HG02610 (cell line): ENCODE results near the gene LIN28B.
"Not testable (repeated sequence)": the region's sequence is repeated elsewhere in the genome, so short reads cannot be mapped to it uniquely, and the experiment has no call there.

Experiments
- ATAC-seq: cut with Tn5 transposase; IDR thresholded peaks from one replicate; pipeline ENCODE4 v1.9.1; 2021; ENCODE audit warnings: mild to moderate bottlenecking, moderate library complexity; ENCODE audit not compliant: unreplicated experiment

The LIN28B gene

DNA sequence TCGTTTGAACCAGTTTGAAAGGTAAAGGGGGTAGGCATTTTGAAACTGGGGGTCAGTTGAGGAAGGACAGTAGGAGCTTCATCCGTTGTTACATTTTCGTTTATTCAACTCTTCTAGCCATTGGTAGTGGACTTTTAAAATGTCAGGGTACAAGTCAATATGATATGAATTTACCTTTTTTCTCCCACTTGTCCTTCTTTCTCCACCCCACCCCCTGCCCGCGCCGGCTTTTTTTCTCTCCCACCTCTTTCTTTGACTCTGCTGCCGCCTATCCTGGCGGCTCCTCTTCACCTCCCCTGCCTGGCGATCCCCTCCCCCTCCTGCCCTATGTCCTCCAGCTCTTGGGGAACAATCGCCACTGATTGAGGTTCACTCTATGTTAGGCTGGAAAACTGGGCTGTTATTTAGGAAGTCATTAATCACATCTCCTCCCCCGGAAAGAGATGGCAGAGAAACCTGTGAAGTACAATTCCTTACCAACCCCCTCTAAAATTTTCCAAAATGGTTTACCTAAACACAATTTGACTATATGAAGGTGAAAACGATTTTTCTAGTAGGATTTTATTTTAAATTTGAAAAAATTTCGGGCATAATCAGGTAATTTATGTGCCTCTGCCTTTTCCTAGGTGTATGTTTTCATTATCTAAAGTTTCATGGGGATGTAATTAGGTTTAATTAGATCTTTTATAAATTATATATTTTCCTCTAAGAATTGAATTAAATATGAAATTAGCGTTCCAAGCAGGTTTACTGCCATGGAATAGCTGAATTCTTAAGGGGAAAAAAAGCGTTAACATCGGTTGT is 778 bp upstream of the LIN28B start:
- ATAC-seq, result no peak

DNA sequence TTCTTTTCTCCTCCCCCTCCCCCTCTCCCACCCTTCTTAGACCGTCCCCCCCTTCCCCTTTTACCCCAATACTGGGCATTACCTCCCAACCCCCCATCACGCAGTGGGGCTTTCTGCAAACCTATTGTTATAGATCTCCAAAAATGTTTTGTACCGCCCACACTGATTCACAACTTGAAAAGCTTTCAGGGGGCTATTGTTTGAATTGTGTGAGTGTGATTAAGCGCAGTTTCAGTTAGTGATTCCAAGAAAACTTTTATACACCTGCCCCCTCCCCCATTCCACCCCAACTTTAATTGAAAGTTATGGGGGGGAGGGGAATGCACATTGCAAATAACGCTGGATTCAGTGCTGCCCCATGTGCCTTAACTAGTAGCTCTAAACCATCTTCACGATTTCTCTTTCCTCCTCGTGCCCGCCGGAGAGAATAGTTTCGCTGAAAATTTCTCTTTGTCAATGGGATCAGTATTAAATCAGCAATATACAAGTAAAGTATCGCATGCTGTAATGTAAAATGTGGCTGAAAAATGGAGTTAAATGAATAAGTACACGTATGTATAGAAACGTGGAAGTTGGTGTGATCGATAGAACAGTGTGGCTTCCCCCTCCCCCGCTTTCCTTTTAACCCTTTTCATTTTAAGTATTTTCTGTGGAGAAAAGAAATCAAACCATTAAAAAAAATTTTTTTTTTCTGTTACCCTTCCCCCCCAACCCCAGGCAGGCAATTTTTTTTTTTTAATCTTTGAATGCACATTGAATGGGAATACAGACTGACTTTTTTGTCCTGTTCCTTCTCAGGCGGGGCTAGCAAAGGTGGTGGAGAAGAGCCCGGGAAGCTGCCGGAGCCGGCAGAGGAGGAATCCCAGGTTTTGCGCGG is 632 bp downstream of the LIN28B start:
- no peak for ATAC-seq

DNA sequence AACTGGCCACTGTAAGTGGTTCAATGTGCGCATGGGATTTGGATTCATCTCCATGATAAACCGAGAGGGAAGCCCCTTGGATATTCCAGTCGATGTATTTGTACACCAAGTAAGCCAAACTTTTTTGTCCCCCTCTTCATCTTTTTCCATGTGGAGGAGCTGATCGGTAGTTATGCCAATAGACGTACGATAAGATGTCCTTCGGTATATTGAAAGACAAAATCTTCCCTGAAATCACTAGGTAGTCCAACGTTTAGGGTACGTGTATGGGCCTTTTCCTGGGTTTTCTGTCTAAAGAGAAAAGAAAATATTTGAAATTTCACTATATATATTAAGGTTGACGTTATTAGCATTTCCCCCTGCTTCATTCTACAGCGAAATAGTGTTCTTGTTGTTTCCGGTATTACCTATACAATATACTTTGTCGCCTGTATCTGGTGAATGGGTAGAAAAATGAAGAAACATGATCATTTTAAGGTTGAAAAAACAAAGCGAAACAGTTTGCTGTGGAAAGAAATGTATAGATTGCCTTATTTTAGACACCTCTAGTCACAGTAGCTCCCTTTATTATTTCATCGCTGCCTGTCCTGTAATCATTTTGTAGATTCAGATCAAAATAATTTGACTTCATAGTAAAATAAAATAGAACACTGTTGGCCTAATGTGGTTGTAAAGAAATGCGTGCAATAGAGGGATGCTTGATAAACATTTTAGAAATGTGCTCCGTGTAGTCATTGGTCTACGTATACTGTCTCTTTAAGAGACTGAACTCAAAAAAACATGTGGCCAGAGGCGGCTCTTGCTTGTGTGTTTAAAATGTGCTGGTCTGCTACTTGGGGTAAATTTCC is 1.5 kb downstream of the LIN28B start:
- no peak for ATAC-seq

GRCh38 chr6:104959026-104959858 is 2.3 kb downstream of the LIN28B start:
- ATAC-seq, result no peak

- no peak for ATAC-seq
Observed at GRCh38 chr6:104969108-104969507, 12.2 kb downstream of the LIN28B start.

DNA sequence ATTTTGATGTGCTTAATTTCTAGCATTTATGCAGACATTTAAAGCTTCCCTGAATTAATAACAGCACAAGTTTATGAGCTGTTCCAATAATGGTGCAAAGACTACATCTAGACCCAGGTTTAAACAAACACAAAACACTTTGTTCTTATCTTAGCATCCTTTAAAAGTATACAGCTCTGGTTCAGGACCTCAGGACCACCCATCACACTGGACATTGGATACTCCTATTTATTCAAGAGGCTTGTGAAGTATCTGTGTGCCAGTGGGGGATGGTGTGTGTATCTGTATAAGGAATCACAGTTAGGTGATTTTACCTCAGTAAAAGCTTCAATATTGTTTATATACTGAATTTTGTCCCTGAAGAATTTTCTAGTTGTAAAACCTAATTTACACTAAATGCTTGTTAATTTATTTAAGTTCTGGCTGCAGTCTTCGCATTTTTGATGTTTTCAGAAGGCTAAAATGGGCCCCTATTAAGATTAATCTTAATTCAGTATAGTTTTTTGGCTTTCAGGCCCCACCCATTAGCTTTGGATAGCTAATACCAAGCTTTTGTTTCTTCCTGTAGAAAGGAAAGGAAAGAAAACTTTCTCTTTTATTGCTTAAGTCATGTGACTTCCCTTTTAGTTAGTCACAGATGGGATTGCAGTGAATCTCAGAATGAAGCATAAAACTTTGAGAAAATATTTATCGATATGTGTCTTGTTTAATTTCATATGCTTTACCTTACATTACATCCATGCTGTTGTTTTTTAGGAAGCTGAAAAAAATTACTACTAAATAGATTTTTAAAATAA is 13.1 kb downstream of the LIN28B start:
- ATAC-seq, result no peak

GRCh38 chr6:104973404-104973803 is 16.5 kb downstream of the LIN28B start:
- no peak for ATAC-seq

- no peak for ATAC-seq
Observed at GRCh38 chr6:104983296-104983695, 26.4 kb downstream of the LIN28B start.

- no peak for ATAC-seq
Observed at GRCh38 chr6:104983776-104984175, 26.9 kb downstream of the LIN28B start.

- ATAC-seq, result no peak
Observed at GRCh38 chr6:104984831-104985230, 27.9 kb downstream of the LIN28B start.

DNA sequence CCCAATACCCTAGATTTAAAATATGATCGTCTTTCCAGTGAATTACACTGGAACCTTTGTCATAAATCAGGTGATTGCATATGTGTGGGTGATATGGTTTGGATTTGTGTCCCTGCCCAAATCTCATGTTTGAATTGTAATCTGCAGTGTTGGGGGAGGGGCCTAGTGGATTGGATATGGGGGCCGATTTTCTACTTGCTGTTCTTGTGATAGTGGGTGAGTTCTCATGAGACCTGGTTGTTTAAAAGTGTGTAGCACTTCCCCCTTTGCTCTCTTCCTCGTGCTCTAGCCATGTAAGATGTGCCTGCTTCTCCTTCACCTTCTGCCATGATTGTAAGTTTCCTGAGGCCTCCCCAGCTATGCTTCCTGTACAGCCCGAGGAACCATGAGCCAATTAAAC is 29.0 kb downstream of the LIN28B start:
- not testable (repeated sequence) for ATAC-seq

DNA sequence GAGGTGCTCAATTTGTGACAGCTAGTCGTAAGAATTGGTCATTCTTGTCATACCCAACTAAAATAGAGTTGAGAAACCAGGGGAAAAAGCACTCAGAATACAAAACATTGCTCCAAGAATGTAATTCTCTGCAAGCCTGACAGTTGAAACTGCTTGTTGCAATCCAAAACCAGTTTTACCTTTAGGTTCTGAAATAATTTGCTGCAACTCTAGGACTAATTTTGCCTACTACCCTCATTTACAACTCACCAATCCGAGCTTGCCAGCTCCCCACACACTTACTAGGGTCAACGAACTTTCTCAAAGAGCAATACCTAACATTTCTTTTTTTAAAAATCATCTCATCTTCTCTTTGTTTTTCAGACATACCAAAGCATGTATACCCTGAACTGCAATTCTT is 29.7 kb downstream of the LIN28B start:
- ATAC-seq, result no peak

DNA sequence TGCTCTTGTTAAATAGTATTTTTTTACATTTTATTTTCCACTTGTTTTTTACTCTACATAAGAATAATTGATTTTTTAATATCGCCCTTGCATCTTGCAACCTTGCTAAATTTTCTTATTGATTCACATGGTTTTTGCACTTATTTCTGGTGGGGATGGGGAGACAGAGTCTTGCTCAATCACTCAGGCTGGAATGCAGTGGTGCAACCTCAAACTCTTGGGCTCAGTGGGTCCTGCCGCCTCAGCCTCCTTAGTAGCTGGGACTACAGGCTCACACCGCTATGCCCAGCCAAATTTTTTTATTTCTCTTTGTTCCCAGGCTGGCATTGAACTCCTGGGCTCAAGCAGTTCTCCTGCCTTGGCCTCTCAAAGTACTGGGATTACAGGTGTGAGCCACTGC is 30.3 kb downstream of the LIN28B start:
- ATAC-seq, result no peak

GRCh38 chr6:104990085-104990484 is 33.2 kb downstream of the LIN28B start:
- no peak for ATAC-seq

DNA sequence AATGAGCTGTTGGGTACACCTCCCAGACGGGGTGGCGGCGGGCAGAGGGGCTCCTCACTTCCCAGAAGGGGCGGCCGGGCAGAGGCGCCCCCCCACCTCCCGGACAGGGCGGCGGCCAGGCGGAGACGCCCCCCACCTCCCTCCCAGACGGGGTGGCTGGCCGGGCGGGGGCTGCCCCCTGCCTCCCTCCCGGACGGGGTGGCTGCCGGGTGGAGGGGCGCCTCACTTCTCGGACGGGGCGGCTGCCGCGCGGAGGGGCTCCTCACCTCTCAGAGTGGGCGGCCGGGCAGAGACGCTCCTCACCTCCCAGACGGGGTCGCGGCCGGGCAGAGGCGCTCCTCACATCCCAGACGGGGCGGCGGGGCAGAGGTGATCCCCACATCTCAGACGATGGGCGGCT is 34.2 kb downstream of the LIN28B start:
- ATAC-seq, result not testable (repeated sequence)

GRCh38 chr6:104993576-104993975 is 36.7 kb downstream of the LIN28B start:
- not testable (repeated sequence) for ATAC-seq

DNA sequence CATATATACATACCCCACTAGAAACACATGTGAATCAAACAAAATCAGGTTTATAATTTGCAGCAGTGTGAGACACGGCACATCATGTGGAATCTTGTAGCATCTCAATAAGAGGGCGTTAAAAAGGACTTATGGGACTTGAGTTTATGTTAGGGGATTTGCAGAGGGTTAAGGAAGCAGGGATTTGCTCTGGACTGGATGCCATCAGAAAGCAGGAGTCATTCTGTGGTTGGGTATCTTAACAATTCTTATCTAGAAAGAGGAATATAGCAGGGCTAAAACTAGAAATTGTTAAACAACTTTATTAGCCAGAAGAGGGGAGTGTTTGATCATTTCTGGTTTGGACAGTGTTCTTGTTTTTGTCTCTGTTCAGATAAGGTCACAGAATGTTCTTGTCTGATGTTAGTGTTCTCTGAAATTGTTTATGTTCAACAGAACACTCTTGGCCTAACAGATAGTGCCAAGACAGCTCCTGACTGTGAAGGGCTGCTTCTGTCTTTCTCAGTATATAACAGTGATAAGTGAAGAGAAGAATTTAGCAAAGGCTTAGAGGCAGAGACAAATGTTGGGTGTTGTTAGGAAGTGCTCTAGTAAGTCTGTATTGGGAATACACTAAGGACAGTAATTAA is 39.2 kb downstream of the LIN28B start:
- no peak for ATAC-seq

DNA sequence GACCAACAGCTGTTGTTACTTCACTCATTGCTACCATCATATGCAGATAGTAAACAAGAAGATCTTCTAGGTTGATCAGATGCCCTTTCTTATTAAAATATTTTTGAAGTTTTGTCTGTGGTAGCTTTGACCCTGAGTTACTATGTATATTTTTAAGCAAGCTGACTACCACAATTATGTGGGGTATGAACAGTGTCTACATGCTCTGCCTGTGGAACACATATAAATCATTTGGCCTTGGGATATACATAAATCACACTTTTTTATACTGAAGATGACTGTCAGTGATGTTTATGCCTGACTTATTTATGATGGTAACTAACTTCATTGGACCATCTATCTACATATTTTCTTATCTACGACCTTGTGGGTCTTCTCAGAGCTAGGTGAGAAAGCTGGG is 44.2 kb downstream of the LIN28B start:
- ATAC-seq, result no peak

DNA sequence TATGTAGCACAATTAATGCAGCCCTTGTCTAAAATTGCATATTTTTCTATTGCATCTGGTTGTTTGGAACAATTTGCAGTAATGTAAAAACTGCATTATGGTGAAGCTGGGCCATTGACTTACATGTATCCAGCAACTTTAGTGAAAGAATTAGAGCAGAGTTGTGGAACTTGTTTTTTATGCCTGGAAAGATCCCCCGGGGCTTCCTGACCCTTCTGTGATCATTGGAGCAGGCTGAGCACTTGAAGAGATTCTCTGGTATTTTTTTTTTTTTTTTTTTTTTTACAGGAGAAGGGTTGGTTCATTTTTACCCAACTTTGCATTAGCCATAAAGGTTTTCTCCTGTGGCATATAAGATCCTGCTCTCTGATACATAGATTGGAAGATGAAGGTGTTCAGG is 45.0 kb downstream of the LIN28B start:
- ATAC-seq, result no peak
